HFF-Myc (cell line): ENCODE data around the gene NPPC.
A peak's percentile ranks its signal among the peaks of the same experiment; 100 is the strongest.
"Not testable (repeated sequence)": the region's sequence is repeated elsewhere in the genome, so short reads cannot be mapped to it uniquely, and the experiment has no call there.

ENCODE experiments used
- DNase-seq: peaks from one replicate; pipeline ENCODE4 v3.0.0-alpha.2; 2011; ENCODE audit warnings: low read depth; ENCODE audit errors: extremely low read depth
- H3K4me3 ChIP-seq: replicated peaks from 2 replicates; pipeline ENCODE4 v1.5.1; 2011; ENCODE audit warnings: low read depth, mild to moderate bottlenecking, control low read depth, low read length
- CTCF ChIP-seq: IDR thresholded peaks from 2 replicates; pipeline ENCODE4 v1.5.1; 2012; ENCODE audit warnings: mild to moderate bottlenecking, low read depth, low read length, control low read depth; ENCODE audit errors: missing control alignments

Gene NPPC

GRCh38 chr2:231887756-231888155, 38.4 kb downstream of the NPPC start:
- no peak for DNase-seq
- TF ChIP-seq CTCF = no peak
- H3K4me3 ChIP-seq = no peak overlapping the region

DNA sequence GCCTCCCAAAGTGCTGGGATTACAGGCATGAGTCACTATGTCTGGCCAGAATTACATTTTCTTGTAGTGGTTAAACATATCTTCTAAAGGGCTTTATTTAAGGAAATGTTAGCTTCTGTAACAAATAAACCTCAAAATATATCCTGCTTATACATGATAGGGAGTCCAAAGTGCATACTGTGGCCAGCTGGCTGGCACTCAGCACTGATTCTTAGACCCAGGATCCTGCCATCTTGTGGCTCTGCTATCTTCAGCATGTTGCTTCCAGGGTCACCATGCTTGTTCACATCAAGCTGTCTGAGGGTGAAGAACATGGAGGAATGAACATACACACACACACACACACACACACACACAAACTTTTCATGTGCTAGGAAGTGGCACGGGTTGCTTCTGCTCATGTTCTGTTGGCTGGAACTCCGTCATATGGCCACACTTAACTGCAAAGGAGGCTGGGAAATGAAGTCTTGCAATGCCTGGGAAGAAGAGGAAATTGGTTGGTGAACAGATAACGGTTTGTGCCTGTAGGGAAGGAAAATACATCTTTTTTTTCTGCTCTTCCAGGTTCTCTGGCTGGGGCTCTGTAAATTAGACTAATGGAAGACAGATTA, 40.0 kb downstream of the NPPC start:
- no peak for TF ChIP-seq CTCF
- no peak for DNase-seq
- no peak overlapping the region for H3K4me3 ChIP-seq

DNA sequence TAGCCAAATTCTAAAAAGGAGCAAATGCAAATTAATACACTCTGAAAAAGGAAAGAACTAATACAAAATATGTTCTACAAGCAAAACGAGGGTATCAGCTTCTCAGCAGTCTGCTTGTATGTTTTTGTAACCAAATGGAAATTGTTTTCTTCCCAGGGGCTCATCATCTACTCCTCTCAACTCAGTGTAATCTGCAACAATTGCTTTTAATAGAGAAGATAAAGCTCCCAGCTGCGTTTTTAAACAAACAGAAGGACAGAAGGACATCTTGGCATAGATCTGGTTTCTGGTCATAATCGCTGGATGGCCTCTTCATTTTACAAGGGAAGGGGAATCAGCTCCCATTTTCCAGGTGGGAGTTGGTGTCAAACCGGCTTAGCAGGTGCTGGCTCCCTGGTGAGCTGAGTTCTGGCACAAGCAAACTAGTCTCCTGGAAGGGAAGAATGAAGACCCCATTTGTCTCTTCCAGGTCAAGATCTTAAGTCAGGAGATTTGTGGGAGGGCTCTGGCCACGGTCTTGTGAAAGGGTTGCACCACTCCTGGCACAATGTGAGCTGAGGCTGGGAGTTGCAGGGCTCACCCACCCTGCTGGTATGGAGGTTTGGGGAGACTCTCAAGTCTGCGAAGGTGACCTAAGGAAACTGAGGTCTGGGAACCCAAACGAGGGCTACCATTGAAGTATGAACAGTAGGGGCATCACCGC, 41.6 kb downstream of the NPPC start:
- DNase-seq = no peak
- H3K4me3 ChIP-seq = no peak overlapping the region
- no peak for TF ChIP-seq CTCF

DNA sequence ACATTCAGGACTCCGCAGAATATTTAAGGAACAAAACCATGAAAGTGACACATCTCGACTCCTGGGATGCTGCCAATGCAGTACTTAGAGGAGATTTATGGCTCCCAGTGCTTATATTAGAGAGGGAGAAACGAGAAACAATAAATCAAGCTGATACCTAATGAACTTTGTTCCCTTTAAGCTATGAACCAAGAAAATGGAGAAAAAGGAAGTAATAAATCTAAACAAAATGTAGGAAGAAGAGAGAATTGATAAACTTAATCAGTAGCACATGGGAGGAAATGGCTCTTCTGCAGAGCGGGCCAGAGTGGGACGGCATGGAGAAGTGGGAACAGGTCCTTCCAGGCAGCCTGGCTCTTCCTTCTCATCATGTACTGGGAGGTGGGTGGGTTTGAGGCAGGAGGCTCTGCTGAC, 42.7 kb downstream of the NPPC start:
- TF ChIP-seq CTCF = no peak
- peak; percentile 80 for DNase-seq

GRCh38 chr2:231882646-231883045, 43.5 kb downstream of the NPPC start:
- H3K4me3 ChIP-seq = no peak overlapping the region
- TF ChIP-seq CTCF = no peak
- DNase-seq = no peak

More for the DNA sequence above, 42.7 kb downstream of the NPPC start:
- H3K4me3 ChIP-seq = no peak overlapping the region

DNA sequence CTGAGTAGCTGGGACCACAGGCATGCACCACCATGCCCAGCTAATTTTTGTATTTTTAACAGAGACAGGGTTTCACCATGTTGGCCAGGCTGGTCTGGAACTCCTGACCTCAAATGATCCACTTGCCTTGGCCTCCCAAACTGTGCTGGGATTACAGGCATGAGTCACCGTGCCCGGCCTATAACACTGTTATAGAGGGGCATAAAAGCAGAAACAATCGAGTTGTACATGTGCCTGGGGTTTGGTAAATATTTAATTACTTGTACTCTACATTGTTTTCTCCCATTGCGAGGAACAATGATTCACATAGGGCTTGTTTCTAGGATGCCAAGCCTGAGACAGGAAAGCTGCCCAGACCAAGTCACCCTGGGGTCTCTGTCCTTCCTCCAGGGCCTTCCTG, 45.8 kb downstream of the NPPC start:
- not testable (repeated sequence) for DNase-seq, H3K4me3 ChIP-seq

- H3K4me3 ChIP-seq = no peak overlapping the region
- no peak for DNase-seq
- no peak for TF ChIP-seq CTCF
These were observed 47.0 kb downstream of the NPPC start for GRCh38 chr2:231879216-231879615.
